GM23248 (cell line): ENCODE results near the gene USP25. TPM values are rescaled to one million over a fixed set of nuclear protein-coding genes. Genes with fewer than 3 reads are reported as not detected.
A peak's percentile ranks its signal among the peaks of the same experiment; 100 is the strongest.

Experiments
- DNase-seq: peaks from one replicate; pipeline ENCODE4 v3.0.0-alpha.2; 2015
- H2AFZ ChIP-seq: fragments of 200-600 bp; sonication (generic); 2 replicates; pipeline ENCODE4 v1.6.1; 2016; ENCODE audit warnings: antibody characterized with exemption
- H3F3A ChIP-seq: fragments of 200-600 bp; sonication (generic); 2 replicates; pipeline ENCODE4 v1.6.1; 2016; ENCODE audit warnings: mild to moderate bottlenecking, antibody characterized with exemption, mixed run types; ENCODE audit not compliant: insufficient read depth
- H3K27ac ChIP-seq: fragments of 200-600 bp; sonication (generic); 2 replicates; pipeline ENCODE4 v1.5.1; 2016; ENCODE audit warnings: mild to moderate bottlenecking
- H3K27me3 ChIP-seq: fragments of 200-600 bp; sonication (generic); replicated peaks from 2 replicates; pipeline ENCODE4 v1.6.1; 2016; ENCODE audit warnings: mild to moderate bottlenecking; ENCODE audit not compliant: insufficient read depth
- H3K36me3 ChIP-seq: fragments of 200-600 bp; sonication (generic); 2 replicates; pipeline ENCODE4 v1.6.1; 2016; ENCODE audit warnings: low read depth, mild to moderate bottlenecking
- H3K4me1 ChIP-seq: fragments of 200-600 bp; sonication (generic); 2 replicates; pipeline ENCODE4 v1.6.1; 2016; ENCODE audit warnings: mild to moderate bottlenecking; ENCODE audit not compliant: insufficient read depth
- H3K4me2 ChIP-seq: fragments of 200-600 bp; sonication (generic); one replicate; pipeline ENCODE4 v1.6.1; 2016; ENCODE audit warnings: mild to moderate bottlenecking; ENCODE audit not compliant: unreplicated experiment
- H3K4me3 ChIP-seq: fragments of 200-600 bp; sonication (generic); 2 replicates; pipeline ENCODE4 v1.5.1; 2016; ENCODE audit warnings: mild to moderate bottlenecking
- H3K79me2 ChIP-seq: fragments of 200-600 bp; sonication (generic); 2 replicates; pipeline ENCODE4 v1.6.1; 2016; ENCODE audit warnings: mild to moderate bottlenecking; ENCODE audit not compliant: insufficient read depth
- H3K9ac ChIP-seq: fragments of 200-600 bp; sonication (generic); 2 replicates; pipeline ENCODE4 v1.6.1; 2016; ENCODE audit warnings: mild to moderate bottlenecking
- H3K9me2 ChIP-seq: fragments of 200-600 bp; sonication (generic); 2 replicates; pipeline ENCODE4 v1.6.1; 2016; ENCODE audit warnings: mixed run types, mild to moderate bottlenecking, moderate library complexity; ENCODE audit not compliant: insufficient read depth
- H3K9me3 ChIP-seq: fragments of 200-600 bp; sonication (generic); one replicate; pipeline ENCODE4 v1.6.1; 2017; ENCODE audit warnings: low read depth
- H4K20me1 ChIP-seq: fragments of 200-600 bp; sonication (generic); 2 replicates; pipeline ENCODE4 v1.6.0; 2016; ENCODE audit not compliant: insufficient read depth
- EZH2 ChIP-seq: fragments of 200-600 bp; sonication (generic); IDR thresholded peaks from 2 replicates; pipeline ENCODE4 v1.6.1; 2018; ENCODE audit warnings: antibody characterized with exemption, mild to moderate bottlenecking; ENCODE audit not compliant: insufficient read depth, poor library complexity, severe bottlenecking
- EZH2phosphoT487 ChIP-seq: fragments of 200-600 bp; sonication (generic); IDR thresholded peaks from 2 replicates; pipeline ENCODE4 v1.6.1; 2018; ENCODE audit warnings: antibody characterized with exemption, moderate library complexity, mild to moderate bottlenecking, low read depth; ENCODE audit not compliant: insufficient read depth
- WGBS, 2 experiments: methylation state at CpG; one replicate each; pipeline ENCODE4 v1.1.6; 2015 to 2017; ENCODE audit warnings: low lambda C conversion rate in 2 of 2, low coverage in 1 of 2; ENCODE audit errors: missing lambda C conversion rate in 2 of 2; 5-methylcytosine and 5-hydroxymethylcytosine counted together
- in situ Hi-C: fragments of 300-500 bp; cut with MboI; formaldehyde crosslinking; loops from 2 replicates; pipeline ENCODE4 v1.15.0; 2020
- polyA plus RNA-seq: library from polyadenylated mRNA; unstranded; fragments of >200 nt; fragmentation: Nextera tagmentation; extraction: Ambion mirVana; gene quantifications from 2 replicates; pipeline ENCODE4 v1.2.1, GENCODE V29; 2016
- total RNA-seq: library from RNA; depleted of rRNA; stranded (reverse); fragments of >200 nt; shearing (Covaris generic); gene quantifications from 2 replicates; pipeline ENCODE4 v1.2.3, GENCODE V29; 2014

The USP25 gene
- total and polyA plus RNA-seq, 2 experiments from 2014 or later: 5.8 to 41.5 TPM

DNA sequence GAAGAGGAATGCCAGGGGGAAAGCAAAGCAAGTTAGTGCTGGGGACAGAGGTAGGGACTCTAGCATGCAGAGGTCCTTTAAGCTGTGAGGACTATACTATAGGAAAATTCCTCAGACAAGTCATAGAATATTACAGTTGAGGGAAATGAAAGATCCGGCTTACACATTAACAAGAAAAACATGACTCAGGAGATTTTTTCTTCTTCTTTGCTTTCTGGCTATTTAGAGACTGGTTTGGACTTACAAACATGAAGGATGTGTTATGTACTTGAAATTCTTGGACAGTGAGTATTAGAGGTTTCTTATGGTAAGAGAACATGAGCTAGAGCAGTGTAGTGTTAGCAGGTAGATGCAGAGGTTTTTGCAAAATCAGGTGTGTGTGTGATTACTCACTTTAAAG, 24.9 kb downstream of the USP25 start:
- H3K27ac ChIP-seq: peak overlapping the region; percentile 16; the same call in 1 of the 2 replicates
- H3K27me3 ChIP-seq: no peaks in the 10 kb centered on the region
- no peak overlapping the region for H3K4me2 ChIP-seq
- peaks cover 28% of the 10 kb centered on the region for H4K20me1 ChIP-seq
- peaks cover 100% of the 10 kb centered on the region for H3K79me2 ChIP-seq
- TF ChIP-seq EZH2: no peak
- no peak for TF ChIP-seq EZH2phosphoT487
- H3K9me2 ChIP-seq: no peaks in the 10 kb centered on the region
- in situ Hi-C loops: no loop called here
- peaks cover 23% of the 10 kb centered on the region; the same call in 1 of the 2 replicates for H3F3A ChIP-seq
- no peak overlapping the region for H3K4me3 ChIP-seq
- no peaks in the 10 kb centered on the region for H3K9me3 ChIP-seq
- peak; percentile 61 for DNase-seq
- 8 to 10% methylated on average over 1 of the region's 1 CpG for WGBS, 2 experiments
- no peaks in the 10 kb centered on the region for H3K36me3 ChIP-seq
- peaks cover 14% of the 10 kb centered on the region for H3K4me1 ChIP-seq
- no peak overlapping the region for H2AFZ ChIP-seq
- H3K9ac ChIP-seq: no peak overlapping the region

DNA sequence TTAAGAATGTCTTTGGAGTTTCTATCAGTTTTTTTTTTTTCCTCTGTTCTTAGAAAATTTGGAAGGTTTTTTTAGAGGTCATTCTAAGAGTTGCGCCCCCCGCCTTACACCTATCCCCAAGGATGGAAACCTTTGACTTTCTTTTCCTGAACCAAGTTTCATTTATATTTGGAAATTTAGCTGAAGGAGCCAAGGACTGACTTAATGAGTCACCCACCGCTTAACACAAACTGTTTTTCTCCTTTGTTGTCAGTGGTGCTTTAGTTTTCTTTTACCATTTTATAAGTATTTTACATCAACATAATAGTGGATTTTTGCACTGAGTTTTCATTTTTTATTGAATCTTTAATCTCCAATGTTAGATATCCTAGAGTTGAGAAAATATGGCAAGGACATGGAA, 25.3 kb downstream of the USP25 start:
- in situ Hi-C loops: no loop called here
- peak; percentile 37 for DNase-seq
- Histone ChIP-seq H3K27me3 (no peaks in the 10 kb centered on the region), H3K9me2 (no peaks in the 10 kb centered on the region), H3K4me2 (peak overlapping the region; percentile 7), H3F3A (peaks cover 23% of the 10 kb centered on the region; the same call in 1 of the 2 replicates), H2AFZ (no peak overlapping the region), H3K9me3 (no peaks in the 10 kb centered on the region), H3K4me3 (no peak overlapping the region), H4K20me1 (peaks cover 28% of the 10 kb centered on the region), H3K27ac (peak overlapping the region; percentile 2; the same call in 1 of the 2 replicates), H3K9ac (no peak overlapping the region), H3K36me3 (no peaks in the 10 kb centered on the region), H3K4me1 (peaks cover 14% of the 10 kb centered on the region), H3K79me2 (peaks cover 100% of the 10 kb centered on the region)
- TF ChIP-seq EZH2phosphoT487 (no peak), EZH2 (no peak)
- 82 to 90% methylated on average over 3 of the region's 3 CpGs for WGBS, 2 experiments

DNA sequence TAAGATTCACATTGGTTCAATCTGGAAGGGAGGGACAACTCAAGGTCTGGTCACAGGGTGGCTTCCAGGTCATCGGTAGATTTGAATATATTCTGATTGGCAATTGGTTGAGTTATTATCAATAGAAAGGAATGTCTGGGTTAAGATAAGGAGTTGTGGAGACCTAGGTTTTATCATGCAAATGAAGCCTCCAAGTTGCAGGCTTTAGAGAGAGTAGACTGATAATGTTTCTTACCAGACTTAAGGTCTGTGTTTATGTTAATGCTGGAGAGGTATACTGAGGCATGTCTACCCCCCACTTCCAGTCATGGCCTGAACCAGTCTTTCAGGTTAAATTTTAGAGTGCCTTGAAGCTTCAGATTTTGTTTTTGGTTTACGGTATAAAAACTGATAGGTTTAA, 29.7 kb downstream of the USP25 start:
- H3K36me3 ChIP-seq: no peaks in the 10 kb centered on the region
- H4K20me1 ChIP-seq: peaks cover 14% of the 10 kb centered on the region
- peaks cover 100% of the 10 kb centered on the region for H3K79me2 ChIP-seq
- H3K4me2 ChIP-seq: no peak overlapping the region
- peaks cover 7% of the 10 kb centered on the region for H3K4me1 ChIP-seq
- in situ Hi-C loops: no loop called here
- 100% methylated on average over 2 of the region's 2 CpGs for WGBS, 2 experiments
- TF ChIP-seq EZH2phosphoT487: no peak
- TF ChIP-seq EZH2: no peak
- H3K9me2 ChIP-seq: no peaks in the 10 kb centered on the region
- no peak for DNase-seq
- H3K27ac ChIP-seq: no peak overlapping the region
- H2AFZ ChIP-seq: no peak overlapping the region
- no peak overlapping the region for H3K9ac ChIP-seq
- H3K27me3 ChIP-seq: no peaks in the 10 kb centered on the region
- no peaks in the 10 kb centered on the region for H3K9me3 ChIP-seq
- peaks cover 14% of the 10 kb centered on the region; the same call in 1 of the 2 replicates for H3F3A ChIP-seq
- no peak overlapping the region for H3K4me3 ChIP-seq

DNA sequence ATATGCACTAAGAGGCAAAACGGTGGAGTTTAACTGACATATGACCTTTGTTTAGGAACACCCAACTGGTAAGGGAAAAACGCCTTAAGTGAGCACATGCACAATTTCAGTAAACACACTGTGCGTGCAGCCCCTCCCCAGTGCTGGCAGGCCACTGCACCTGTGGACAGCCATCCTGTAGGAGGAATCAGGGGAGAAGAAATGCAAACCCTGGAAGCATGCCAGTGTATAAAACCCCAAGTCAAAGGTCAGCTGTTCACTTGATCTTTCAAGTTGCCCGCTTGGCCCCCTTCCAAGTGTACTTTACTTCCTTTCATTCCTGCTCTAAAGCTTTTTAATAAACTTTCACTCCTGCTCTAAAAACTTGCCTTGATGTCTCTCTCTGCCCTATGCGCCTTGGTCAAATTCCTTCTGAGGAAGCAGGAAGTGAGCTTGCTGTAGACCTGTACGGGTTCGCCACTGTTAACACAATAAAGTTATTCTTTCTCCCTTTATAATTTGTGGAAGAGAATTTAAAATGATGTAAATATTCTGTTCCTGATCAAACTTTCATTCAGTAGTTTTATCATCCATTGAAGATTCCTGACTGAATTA, 31.8 kb downstream of the USP25 start:
- no peak overlapping the region for H3K27ac ChIP-seq
- in situ Hi-C loops: no loop called here
- H3K9me2 ChIP-seq: no peaks in the 10 kb centered on the region
- H3K9ac ChIP-seq: no peak overlapping the region
- no peak overlapping the region for H2AFZ ChIP-seq
- no peak for TF ChIP-seq EZH2phosphoT487
- TF ChIP-seq EZH2: no peak
- H3K4me2 ChIP-seq: no peak overlapping the region
- no peaks in the 10 kb centered on the region for H3K9me3 ChIP-seq
- H4K20me1 ChIP-seq: peaks cover 6% of the 10 kb centered on the region
- no peaks in the 10 kb centered on the region for H3K27me3 ChIP-seq
- H3K79me2 ChIP-seq: peaks cover 100% of the 10 kb centered on the region
- no peaks in the 10 kb centered on the region for H3K36me3 ChIP-seq
- no peaks in the 10 kb centered on the region for H3F3A ChIP-seq
- 96 to 99% methylated on average over 7 of the region's 7 CpGs for WGBS, 2 experiments
- H3K4me1 ChIP-seq: no peaks in the 10 kb centered on the region
- DNase-seq: no peak
- H3K4me3 ChIP-seq: no peak overlapping the region
